ENCODE data around the gene RAP1GDS1. TPM values are rescaled to one million over a fixed set of nuclear protein-coding genes. Genes with fewer than 3 reads are reported as not detected.
"Not testable (repeated sequence)": the region's sequence is repeated elsewhere in the genome, so short reads cannot be mapped to it uniquely, and the experiment has no call there.

The RAP1GDS1 gene
- total RNA-seq, 1 experiment from 2014 or later: 48.6 TPM

- in situ Hi-C loops (cut with HindIII; ENCODE audit: low pct_unique_long_range_greater_than_20kb, low sequenced_read_pairs): no loop called here
- no peak for DNase-seq (ENCODE audit: low read depth, low spot score)
These were observed 22.3 kb downstream of the RAP1GDS1 start for GRCh38 chr4:98283219-98284189.

- in situ Hi-C loops (cut with HindIII; ENCODE audit: low pct_unique_long_range_greater_than_20kb, low sequenced_read_pairs): no loop called here
- peak; percentile 90 for DNase-seq (ENCODE audit: low read depth, low spot score)
These were observed 23.5 kb downstream of the RAP1GDS1 start for GRCh38 chr4:98284640-98285046.

DNA sequence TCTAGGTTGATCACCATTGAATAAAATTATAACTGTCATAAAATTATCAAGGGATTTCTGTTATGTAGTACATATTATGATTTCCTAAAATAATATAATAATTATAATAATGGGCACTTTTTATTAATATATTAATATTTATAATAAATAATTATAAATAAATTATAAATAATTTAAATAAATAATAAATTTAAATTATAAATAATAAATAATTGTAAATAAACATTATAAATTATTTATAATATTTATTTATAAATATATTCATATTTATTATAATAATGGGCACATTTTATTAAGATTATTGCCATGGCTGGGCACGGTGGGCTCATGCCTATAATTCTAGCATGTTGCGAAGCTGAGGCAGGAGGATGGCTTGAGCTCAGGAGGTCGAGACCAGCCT, 24.5 kb downstream of the RAP1GDS1 start:
- in situ Hi-C loops (cut with HindIII; ENCODE audit: low pct_unique_long_range_greater_than_20kb, low sequenced_read_pairs): no loop called here

DNA sequence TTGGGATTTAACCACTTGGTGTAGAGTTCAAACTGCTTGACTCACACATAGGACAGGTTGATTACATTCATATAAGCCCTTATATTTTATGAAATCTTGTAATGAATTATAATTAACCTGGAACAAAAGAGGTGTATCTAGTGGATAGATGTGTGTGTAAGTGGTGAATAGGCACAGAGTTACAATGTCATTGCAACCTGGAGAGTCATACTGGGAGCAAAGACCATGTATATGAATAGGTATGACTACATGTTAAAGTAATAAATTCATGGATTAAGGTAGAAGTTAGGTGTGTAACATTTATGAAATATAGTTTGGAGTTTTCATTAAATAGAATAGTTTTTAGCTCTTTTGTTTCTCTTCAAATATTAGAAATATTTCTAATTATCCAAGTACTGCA, 26.1 kb downstream of the RAP1GDS1 start:
- no peak for DNase-seq (ENCODE audit: low read depth, low spot score)
- in situ Hi-C loops (cut with HindIII; ENCODE audit: low pct_unique_long_range_greater_than_20kb, low sequenced_read_pairs): no loop called here

More for the DNA sequence above, 24.5 kb downstream of the RAP1GDS1 start:
- DNase-seq (ENCODE audit: low read depth, low spot score): no peak

- in situ Hi-C loops (cut with HindIII; ENCODE audit: low pct_unique_long_range_greater_than_20kb, low sequenced_read_pairs): not testable (repeated sequence)
These were observed 27.5 kb downstream of the RAP1GDS1 start for GRCh38 chr4:98288671-98289070.

GRCh38 chr4:98289375-98289774, 28.2 kb downstream of the RAP1GDS1 start:
- DNase-seq (ENCODE audit: low read depth, low spot score): no peak
- in situ Hi-C loops (cut with HindIII; ENCODE audit: low pct_unique_long_range_greater_than_20kb, low sequenced_read_pairs): no loop called here

More at GRCh38 chr4:98288671-98289070, 27.5 kb downstream of the RAP1GDS1 start:
- not testable (repeated sequence) for DNase-seq (ENCODE audit: low read depth, low spot score)

- in situ Hi-C loops (cut with HindIII; ENCODE audit: low pct_unique_long_range_greater_than_20kb, low sequenced_read_pairs): no loop called here
- no peak for DNase-seq (ENCODE audit: low read depth, low spot score)
These were observed 29.3 kb downstream of the RAP1GDS1 start for GRCh38 chr4:98290511-98290910.

GRCh38 chr4:98293104-98293887, 32.1 kb downstream of the RAP1GDS1 start:
- in situ Hi-C loops (cut with HindIII; ENCODE audit: low pct_unique_long_range_greater_than_20kb, low sequenced_read_pairs): no loop called here
- DNase-seq (ENCODE audit: low read depth, low spot score): peak; percentile 93

- in situ Hi-C loops (cut with HindIII; ENCODE audit: low pct_unique_long_range_greater_than_20kb, low sequenced_read_pairs): no loop called here
- DNase-seq (ENCODE audit: low read depth, low spot score): no peak
These were observed 36.8 kb downstream of the RAP1GDS1 start for GRCh38 chr4:98298022-98298421.

DNA sequence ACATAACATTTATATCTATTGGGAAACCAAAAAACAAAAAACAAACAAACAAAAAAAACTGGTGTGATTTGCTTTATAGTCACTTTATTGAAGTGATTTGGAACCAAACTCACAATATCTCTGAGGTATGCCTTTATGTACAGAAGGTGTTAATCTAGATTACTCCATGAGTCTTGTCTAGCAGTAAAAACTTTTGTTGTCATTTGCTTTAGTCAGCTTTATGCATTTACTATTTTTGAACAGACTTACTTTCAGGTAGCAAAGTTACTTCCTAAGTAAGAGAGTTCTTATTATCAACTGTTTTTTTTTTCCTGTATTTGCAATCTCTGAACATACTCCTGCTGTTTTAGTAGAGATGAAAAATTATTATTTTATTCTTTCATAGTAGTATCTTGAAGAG, 39.5 kb downstream of the RAP1GDS1 start:
- in situ Hi-C loops (cut with HindIII; ENCODE audit: low pct_unique_long_range_greater_than_20kb, low sequenced_read_pairs): no loop called here

DNA sequence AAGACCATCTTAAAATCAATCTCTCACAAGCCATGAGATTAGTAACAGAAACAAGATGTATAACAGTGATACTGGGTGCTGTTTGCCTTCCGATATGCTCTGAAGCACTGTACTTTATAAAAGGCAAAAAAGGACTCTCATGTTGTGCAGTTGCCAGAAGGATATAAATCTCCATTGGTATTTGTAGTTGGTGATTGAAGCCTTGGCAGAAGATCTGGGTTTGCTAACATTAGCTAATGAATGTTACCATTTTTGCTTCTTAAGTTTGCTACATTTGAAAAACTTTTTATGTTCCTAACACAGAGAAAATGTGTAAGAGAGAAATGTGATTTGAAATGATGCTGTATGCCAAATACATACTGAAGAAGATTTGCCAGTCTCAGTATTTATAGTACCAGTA, 44.4 kb downstream of the RAP1GDS1 start:
- no peak for DNase-seq (ENCODE audit: low read depth, low spot score)
- in situ Hi-C loops (cut with HindIII; ENCODE audit: low pct_unique_long_range_greater_than_20kb, low sequenced_read_pairs): no loop called here

More for the DNA sequence above, 39.5 kb downstream of the RAP1GDS1 start:
- no peak for DNase-seq (ENCODE audit: low read depth, low spot score)

DNA sequence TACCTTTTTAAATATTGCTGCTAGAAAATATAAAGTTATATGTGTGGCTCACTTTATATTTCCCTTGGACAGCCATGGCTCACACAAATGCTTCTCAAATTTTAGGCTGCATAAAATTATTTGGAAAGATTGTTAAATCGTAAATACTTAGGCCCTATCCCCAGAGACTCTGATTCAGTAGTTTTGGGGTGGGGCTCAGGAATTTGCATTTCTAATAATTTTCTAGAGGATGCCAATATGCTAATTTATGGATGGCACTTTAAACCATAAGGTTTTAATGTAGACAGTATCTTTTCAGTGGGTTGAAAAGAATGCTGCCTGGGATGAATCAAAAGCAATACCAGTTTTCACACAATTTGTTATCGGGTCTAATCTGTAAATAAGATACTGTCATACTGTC, 49.7 kb downstream of the RAP1GDS1 start:
- in situ Hi-C loops (cut with HindIII; ENCODE audit: low pct_unique_long_range_greater_than_20kb, low sequenced_read_pairs): no loop called here
- no peak for DNase-seq (ENCODE audit: low read depth, low spot score)

DNA sequence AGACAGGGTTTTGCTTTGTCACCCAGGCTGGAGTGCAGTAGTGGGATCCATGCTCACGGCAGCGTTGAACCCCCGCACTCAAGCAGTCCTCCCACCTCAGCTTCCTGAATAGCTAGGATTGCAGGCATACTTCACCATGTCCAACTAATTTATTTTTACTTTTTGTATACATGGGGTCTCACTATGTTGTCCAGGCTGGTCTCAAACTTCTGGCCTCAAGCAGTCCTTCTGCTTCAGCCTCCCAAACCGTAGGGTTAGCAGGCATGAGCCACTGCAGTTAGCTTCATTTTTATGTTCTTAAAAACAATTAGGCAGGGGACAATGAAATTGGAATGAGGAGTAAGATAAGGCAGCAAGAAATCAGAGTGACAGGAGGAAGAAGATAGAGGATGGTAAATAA, 50.5 kb downstream of the RAP1GDS1 start:
- DNase-seq (ENCODE audit: low read depth, low spot score): no peak
- in situ Hi-C loops (cut with HindIII; ENCODE audit: low pct_unique_long_range_greater_than_20kb, low sequenced_read_pairs): no loop called here

DNA sequence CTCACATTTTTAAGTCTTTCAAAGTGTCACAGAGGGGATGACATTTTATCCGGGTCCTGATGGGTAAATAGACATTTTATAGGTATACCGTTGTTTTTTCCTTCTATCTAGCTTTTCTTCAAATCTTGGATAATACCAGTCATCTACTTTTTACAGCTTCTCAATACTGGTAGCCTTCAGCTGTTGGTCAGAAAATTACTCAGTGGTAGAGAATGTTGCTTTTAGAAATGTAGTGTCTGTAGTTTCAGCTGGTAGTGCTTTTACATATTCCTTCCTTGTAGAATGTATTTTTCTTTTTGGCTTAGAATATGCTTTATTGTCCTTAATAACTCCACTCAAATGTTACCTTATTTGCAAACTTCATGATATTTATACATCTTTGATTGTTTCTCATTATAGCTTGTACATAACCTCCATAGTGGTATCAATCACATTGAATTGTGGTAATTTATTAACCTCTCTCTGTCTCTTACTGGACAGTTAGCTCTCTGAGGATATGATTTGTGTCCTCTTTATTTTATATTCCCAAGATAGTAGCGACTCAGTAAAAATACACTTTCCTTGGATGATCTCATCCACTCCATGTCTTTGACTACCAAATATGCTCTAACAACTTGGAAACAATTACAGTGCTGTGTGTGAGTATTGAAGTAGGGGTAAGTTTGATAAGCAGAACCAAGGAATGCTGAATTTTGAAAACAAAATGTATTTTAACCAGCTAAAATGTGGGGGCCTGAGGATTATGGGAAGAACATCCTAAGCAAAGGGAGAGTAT, 53.8 kb downstream of the RAP1GDS1 start:
- DNase-seq (ENCODE audit: low read depth, low spot score): no peak
- in situ Hi-C loops (cut with HindIII; ENCODE audit: low pct_unique_long_range_greater_than_20kb, low sequenced_read_pairs): no loop called here

DNA sequence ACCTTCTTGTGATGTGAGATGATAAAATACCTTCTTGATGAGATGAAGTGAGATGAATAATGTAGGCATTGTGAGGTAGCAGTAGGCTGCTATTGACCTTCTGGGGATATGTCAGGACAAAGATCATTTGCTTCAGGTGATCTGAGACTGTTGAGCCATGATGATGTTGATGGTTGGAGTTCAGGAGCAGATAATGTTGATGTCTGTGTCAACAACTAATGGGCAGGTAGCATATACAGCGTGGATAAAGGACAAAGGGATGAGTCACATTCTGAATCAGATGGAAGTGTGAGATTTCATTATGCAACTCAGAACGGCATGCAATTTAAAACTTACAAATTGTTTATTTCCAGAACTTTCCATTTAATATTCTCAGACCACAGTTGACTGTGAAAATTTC, 57.3 kb downstream of the RAP1GDS1 start:
- no peak for DNase-seq (ENCODE audit: low read depth, low spot score)
- in situ Hi-C loops (cut with HindIII; ENCODE audit: low pct_unique_long_range_greater_than_20kb, low sequenced_read_pairs): no loop called here

- DNase-seq (ENCODE audit: low read depth, low spot score): no peak
- in situ Hi-C loops (cut with HindIII; ENCODE audit: low pct_unique_long_range_greater_than_20kb, low sequenced_read_pairs): no loop called here
These were observed 57.8 kb downstream of the RAP1GDS1 start for GRCh38 chr4:98319021-98319420.

GRCh38 chr4:98326168-98326567, 65.0 kb downstream of the RAP1GDS1 start:
- DNase-seq (ENCODE audit: low read depth, low spot score): no peak
- in situ Hi-C loops (cut with HindIII; ENCODE audit: low pct_unique_long_range_greater_than_20kb, low sequenced_read_pairs): no loop called here

GRCh38 chr4:98327694-98328093, 66.5 kb downstream of the RAP1GDS1 start:
- in situ Hi-C loops (cut with HindIII; ENCODE audit: low pct_unique_long_range_greater_than_20kb, low sequenced_read_pairs): no loop called here
- DNase-seq (ENCODE audit: low read depth, low spot score): no peak

Measured in SK-MEL-5 (cell line).